Pancreas (tissue), 10 donors: Measurements from ENCODE around the gene TDRD3. TPM values are rescaled to one million over a fixed set of nuclear protein-coding genes. Genes with fewer than 3 reads are reported as not detected.
"Not testable (repeated sequence)": the region's sequence is repeated elsewhere in the genome, so short reads cannot be mapped to it uniquely, and the experiment has no call there.

ENCODE experiments used
- ATAC-seq, 4 donors: fragments of 200-7000 bp; cut with Tn5 transposase; one replicate each; pipeline versions ENCODE4 v1.8.0 to v1.9.1; 2020; ENCODE audit warnings: mild to moderate bottlenecking in 4 of 4, moderate library complexity in 4 of 4
- DNase-seq, 6 donors: peaks; one replicate each; pipeline ENCODE4 v3.0.0-alpha.2; 2020
- FAIRE-seq: peaks from 2 replicates; lab custom pipeline; 2012; peaks lifted over from hg19 to GRCh38; lab: Jason Lieb, UNC
- H3K27ac ChIP-seq, 4 donors: fragments of 200-600 bp; sonication (generic); 1 replicate in 3 of 4; 2 replicates in 1 of 4; pipeline versions ENCODE4 v1.5.0 to v1.8.0; 2020
- H3K27me3 ChIP-seq, 4 donors: fragments of 200-600 bp; one replicate each; pipeline ENCODE4 v1.8.0; 2021
- H3K36me3 ChIP-seq, 3 donors: fragments of 200-600 bp; sonication (generic) in 1 of 3; one replicate each; pipeline versions ENCODE4 v1.5.0 to v1.8.0; 2020 to 2021
- H3K4me1 ChIP-seq, 3 donors: fragments of 200-600 bp; one replicate each; pipeline ENCODE4 v1.8.0; 2021
- H3K4me3 ChIP-seq, 4 donors: fragments of 200-600 bp; sonication (generic) in 2 of 4; one replicate each; pipeline versions ENCODE4 v1.5.0 to v1.8.0; 2020 to 2021
- H3K9me3 ChIP-seq, 4 donors: fragments of 200-600 bp; one replicate each; pipeline ENCODE4 v1.8.0; 2021
- WGBS, 2 donors: extraction: QIAGEN DNeasy Blood & Tissue Kit; methylation state at CpG; one replicate each; pipeline ENCODE4 v1.1.7; 2013; 5-methylcytosine and 5-hydroxymethylcytosine counted together
- intact Hi-C, 3 donors: fragments of 100-400 bp; cut with DNase I; formaldehyde crosslinking; loops; one replicate each; pipeline versions ENCODE4 v1.11.1 to v1.14.2; 2022
- polyA plus RNA-seq, 2 donors: library from polyadenylated mRNA; stranded (reverse); fragments of 200-250 nt; gene quantifications; one replicate each; pipeline ENCODE4 v1.2.3, GENCODE V29; 2013
- total RNA-seq, 6 donors: library from RNA; stranded (reverse); fragmentation: NEBNext Ultra II Directional in 4 of 6; extraction: Animal tissue kit (Norgen Biotek cat#: 25700) in 4 of 6; gene quantifications; one replicate each; pipeline versions ENCODE4 v1.2.1 to v1.2.4, GENCODE V29; 2021 to 2023
- TF ChIP-seq, protein P1 (sequence below), 4 donors: fragments of 200-600 bp; sonication (generic) in 3 of 4; IDR thresholded peaks; one replicate each; pipeline versions ENCODE4 v1.5.0 to v1.8.0; 2021; ENCODE audit warnings: antibody characterized with exemption in 4 of 4
- donor health status: healthy with polysubstance abuse.
- donor health status: DM: no; HTN: no; CAD: no; lungs with moderate emphysema.
- donor health status: DM: no; HTN: no; CAD: no.
- donor health status: control.
- donor health status: control.
- donor health status: Bipolar disorder and iron deficiency.
- donor health status: DM: yes; HTN: yes; CAD: no.
- donor health status: DM: no; HTN: no; CAD: no.
- donor health status: DM: no; HTN: no; CAD: no.
- donor health status: DM: yes; HTN: yes; CAD: no.

TDRD3 gene
- total and polyA plus RNA-seq, 8 donors: 12.2 to 24.6 (median 20.3) TPM

DNA sequence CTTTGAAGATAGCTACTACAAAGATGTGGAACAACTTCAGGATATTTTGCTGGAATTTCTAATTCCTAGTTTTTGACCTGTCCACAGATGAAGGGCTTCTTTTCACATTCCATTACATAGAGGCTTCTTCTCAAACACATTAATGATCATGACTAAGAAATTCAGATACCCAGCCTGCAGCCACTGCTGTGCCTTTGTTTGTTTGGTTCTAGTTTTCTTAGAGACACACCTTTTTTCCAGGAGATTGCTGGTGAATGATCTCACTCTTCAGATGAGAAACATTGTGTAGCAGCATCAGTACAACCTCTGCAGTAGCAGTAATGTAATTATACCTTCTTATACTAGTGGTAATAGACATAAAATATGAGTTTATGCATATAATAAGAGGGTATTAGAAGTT is 5.0 kb downstream of the TDRD3 start:
- FAIRE-seq (no peak), DNase-seq (no peak), ATAC-seq (no peak)
- intact Hi-C loops: no loop called here
- H3K27ac ChIP-seq: no peak overlapping the region
- H3K36me3 ChIP-seq: no peaks in the 10 kb centered on the region
- no peaks in the 10 kb centered on the region for H3K9me3 ChIP-seq
- no peak overlapping the region for H3K4me3 ChIP-seq
- TF ChIP-seq, protein P1, sequence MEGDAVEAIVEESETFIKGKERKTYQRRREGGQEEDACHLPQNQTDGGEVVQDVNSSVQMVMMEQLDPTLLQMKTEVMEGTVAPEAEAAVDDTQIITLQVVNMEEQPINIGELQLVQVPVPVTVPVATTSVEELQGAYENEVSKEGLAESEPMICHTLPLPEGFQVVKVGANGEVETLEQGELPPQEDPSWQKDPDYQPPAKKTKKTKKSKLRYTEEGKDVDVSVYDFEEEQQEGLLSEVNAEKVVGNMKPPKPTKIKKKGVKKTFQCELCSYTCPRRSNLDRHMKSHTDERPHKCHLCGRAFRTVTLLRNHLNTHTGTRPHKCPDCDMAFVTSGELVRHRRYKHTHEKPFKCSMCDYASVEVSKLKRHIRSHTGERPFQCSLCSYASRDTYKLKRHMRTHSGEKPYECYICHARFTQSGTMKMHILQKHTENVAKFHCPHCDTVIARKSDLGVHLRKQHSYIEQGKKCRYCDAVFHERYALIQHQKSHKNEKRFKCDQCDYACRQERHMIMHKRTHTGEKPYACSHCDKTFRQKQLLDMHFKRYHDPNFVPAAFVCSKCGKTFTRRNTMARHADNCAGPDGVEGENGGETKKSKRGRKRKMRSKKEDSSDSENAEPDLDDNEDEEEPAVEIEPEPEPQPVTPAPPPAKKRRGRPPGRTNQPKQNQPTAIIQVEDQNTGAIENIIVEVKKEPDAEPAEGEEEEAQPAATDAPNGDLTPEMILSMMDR (IDR thresholded peaks at IDR 0.05): no peak
- H3K4me1 ChIP-seq: peaks cover 8 to 16% (median 10%) of the 10 kb centered on the region in 3 donors
- no peaks in the 10 kb centered on the region for H3K27me3 ChIP-seq

GRCh38 chr13:60407095-60407494 is 10.1 kb downstream of the TDRD3 start:
- H3K27me3 ChIP-seq: no peaks in the 10 kb centered on the region
- ATAC-seq (no peak), DNase-seq (no peak), FAIRE-seq (no peak)
- 95 to 97% methylated on average over 1 of the region's 1 CpG for WGBS, 2 donors
- intact Hi-C loops: no loop called here
- H3K4me1 ChIP-seq: peaks cover 8 to 14% (median 10%) of the 10 kb centered on the region in 3 donors
- TF ChIP-seq, protein P1 (IDR thresholded peaks at IDR 0.05): no peak
- H3K4me3 ChIP-seq: no peak overlapping the region
- no peaks in the 10 kb centered on the region for H3K36me3 ChIP-seq
- no peak overlapping the region for H3K27ac ChIP-seq
- H3K9me3 ChIP-seq: no peaks in the 10 kb centered on the region

DNA sequence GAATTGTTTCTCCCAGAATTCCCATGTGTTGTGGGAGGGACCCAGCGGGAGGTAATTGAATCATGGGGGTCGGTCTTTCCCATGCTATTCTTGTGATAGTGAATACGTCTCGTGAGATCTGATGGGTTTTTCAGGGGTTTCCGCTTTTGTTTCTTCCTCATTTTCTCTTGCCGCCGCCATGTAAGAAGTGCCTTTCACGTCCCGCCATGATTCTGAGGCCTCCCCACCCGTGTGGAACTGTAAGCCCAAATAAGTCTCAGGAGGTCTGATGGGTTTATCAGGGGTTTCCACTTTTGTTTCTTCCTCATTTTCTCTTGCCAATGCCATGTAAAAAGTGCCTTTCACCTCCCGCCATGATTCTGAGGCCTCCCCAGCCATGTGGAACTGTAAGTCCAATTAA is 10.8 kb downstream of the TDRD3 start:
- H3K27ac ChIP-seq, intact Hi-C loops, H3K27me3 ChIP-seq, H3K9me3 ChIP-seq, FAIRE-seq, H3K4me3 ChIP-seq, H3K36me3 ChIP-seq, ATAC-seq, DNase-seq: not testable (repeated sequence)
- 98% methylated on average over 11 of the region's 11 CpGs for WGBS, 2 donors
- peaks cover 15 to 21% (median 18%) of the 10 kb centered on the region in 3 donors for H3K4me1 ChIP-seq

DNA sequence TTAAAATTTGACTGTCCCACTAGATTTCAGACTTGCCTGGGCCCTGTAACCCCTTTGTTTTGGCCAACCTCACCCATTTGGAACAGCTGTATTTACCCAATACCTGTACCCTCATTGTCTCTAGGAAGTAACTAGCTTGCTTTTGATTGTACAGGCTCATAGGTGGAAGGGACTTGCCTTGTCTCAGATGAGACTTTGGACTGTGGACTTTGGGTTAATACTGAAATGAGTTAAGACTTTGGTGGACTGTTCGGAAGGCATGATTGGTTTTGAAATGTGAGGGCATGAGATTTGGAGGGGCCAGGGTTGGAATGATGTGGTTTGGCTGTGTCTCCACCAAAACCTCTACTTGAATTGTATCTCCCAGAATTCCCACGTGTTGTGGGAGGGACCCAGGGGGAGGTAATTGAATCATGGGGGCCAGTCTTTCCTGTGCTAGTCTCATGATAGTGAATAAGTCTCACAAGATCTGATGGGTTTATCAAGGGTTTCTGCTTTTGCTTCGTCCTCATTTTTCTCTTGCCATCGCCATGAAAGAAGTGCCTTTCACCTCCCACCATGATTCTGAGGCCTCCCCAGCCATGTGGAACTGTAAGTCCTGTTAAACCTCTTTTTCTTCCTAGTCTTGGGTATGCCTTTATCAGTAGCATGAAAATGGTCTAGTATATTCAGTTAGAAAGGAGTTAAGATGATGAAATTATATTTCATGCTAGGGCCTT is 12.7 kb downstream of the TDRD3 start:
- intact Hi-C loops, ATAC-seq, FAIRE-seq, H3K4me3 ChIP-seq, H3K9me3 ChIP-seq, DNase-seq, H3K36me3 ChIP-seq, H3K27me3 ChIP-seq, H3K27ac ChIP-seq: not testable (repeated sequence)
- 74 to 80% methylated on average over 4 of the region's 4 CpGs for WGBS, 2 donors
- peaks cover 27 to 37% (median 33%) of the 10 kb centered on the region in 3 donors for H3K4me1 ChIP-seq

DNA sequence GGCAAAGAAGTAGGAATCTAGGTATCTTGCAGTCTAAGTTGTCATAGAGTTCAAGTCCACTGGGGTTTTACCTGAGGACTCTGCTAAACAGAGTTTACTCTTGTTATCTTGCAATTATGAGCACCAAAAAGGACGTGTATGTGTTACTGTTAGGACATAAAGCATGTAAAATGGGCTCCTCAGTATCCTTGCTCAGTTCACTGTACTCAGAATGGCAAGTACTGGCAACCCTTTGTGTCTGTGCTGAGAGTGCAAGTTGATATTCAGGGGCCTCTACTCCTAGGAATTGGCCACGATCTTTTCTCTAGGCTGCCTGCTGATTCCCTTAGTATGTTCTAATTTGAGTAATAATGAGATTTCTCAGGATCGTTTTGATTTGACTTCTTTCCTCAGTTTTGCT is 13.3 kb downstream of the TDRD3 start:
- Histone ChIP-seq H3K27ac (no peak overlapping the region), H3K4me3 (no peak overlapping the region), H3K9me3 (no peaks in the 10 kb centered on the region), H3K4me1 (peaks cover 27 to 40% (median 33%) of the 10 kb centered on the region in 3 donors), H3K27me3 (no peaks in the 10 kb centered on the region), H3K36me3 (no peaks in the 10 kb centered on the region)
- no peak for DNase-seq
- peak in 2 of 4 donors; percentile 19 to 24 for ATAC-seq
- no peak for FAIRE-seq
- 58 to 62% methylated on average over 3 of the region's 3 CpGs for WGBS, 2 donors
- TF ChIP-seq, protein P1 (IDR thresholded peaks at IDR 0.05): no peak
- intact Hi-C loops: no loop called here

GRCh38 chr13:60411464-60411863 is 14.4 kb downstream of the TDRD3 start:
- intact Hi-C loops: no loop called here
- FAIRE-seq (no peak), DNase-seq (no peak), ATAC-seq (peak in 1 of 4 donors; percentile 18)
- Histone ChIP-seq H3K27me3 (no peaks in the 10 kb centered on the region), H3K4me3 (no peak overlapping the region), H3K27ac (peak overlapping the region in 1 of 4 donors; percentile 3), H3K4me1 (peaks cover 27 to 40% (median 36%) of the 10 kb centered on the region in 3 donors), H3K36me3 (no peaks in the 10 kb centered on the region), H3K9me3 (no peaks in the 10 kb centered on the region)
- TF ChIP-seq, protein P1 (IDR thresholded peaks at IDR 0.05): no peak
- 31 to 37% methylated on average over 1 of the region's 1 CpG for WGBS, 2 donors
